ENCODE results near the gene CELSR1. TPM values are rescaled to one million over a fixed set of nuclear protein-coding genes. Genes with fewer than 3 reads are reported as not detected.
A peak's percentile ranks its signal among the peaks of the same experiment; 100 is the strongest.

CELSR1 gene
- total and polyA plus RNA-seq, 10 donors: 4.3 to 13.1 (median 8.4) TPM

- peaks cover 0 to 14% (median 0%) of the 10 kb centered on the region in 7 donors for H3K27me3 ChIP-seq (replicated peaks in 1 of 7)
- H3K9me3 ChIP-seq: no peaks in the 10 kb centered on the region
- peaks cover 0 to 21% (median 3%) of the 10 kb centered on the region in 6 donors for H3K4me1 ChIP-seq
- no peak for TF ChIP-seq CTCF (IDR thresholded peaks at IDR 0.05 in 8 of 11, conservative IDR thresholded peaks at IDR 0.05 in 3 of 11)
- no peak for TF ChIP-seq POLR2A (IDR thresholded peaks at IDR 0.05)
- TF ChIP-seq POLR2AphosphoS5 (IDR thresholded peaks at IDR 0.05): no peak
- intact Hi-C loops (cut with DNase I; ENCODE audit: low total_unique reads): no loop called here
- WGBS, 5 donors: 72 to 87% (median 81%) methylated on average over 16 to 24 of the region's 24 CpGs
- no peaks in the 10 kb centered on the region for H3K36me3 ChIP-seq
- H3K4me3 ChIP-seq: no peak overlapping the region
- peak overlapping the region in 3 of 8 donors; percentile 13 to 37 (median 33) for H3K27ac ChIP-seq
- DNase-seq: no peak
Measured at GRCh38 chr22:46416891-46417580, 120.4 kb downstream of the CELSR1 start.

GRCh38 chr22:46416520-46416871, 120.9 kb downstream of the CELSR1 start:
- 86 to 92% (median 90%) methylated on average over 10 to 14 of the region's 14 CpGs for WGBS, 5 donors
- no peak overlapping the region for H3K27ac ChIP-seq

GRCh38 chr22:46415776-46416519, 121.5 kb downstream of the CELSR1 start:
- no peak for DNase-seq
- Histone ChIP-seq H3K4me3 (no peak overlapping the region), H3K27me3 (replicated peaks in 1 of 7) (peaks cover 0 to 14% (median 0%) of the 10 kb centered on the region in 7 donors), H3K4me1 (peaks cover 0 to 16% (median under 1%) of the 10 kb centered on the region in 6 donors), H3K36me3 (peaks cover 0 to 7% (median 0%) of the 10 kb centered on the region in 6 donors), H3K9me3 (no peaks in the 10 kb centered on the region), H3K27ac (no peak overlapping the region)
- no peak for TF ChIP-seq POLR2AphosphoS5 (IDR thresholded peaks at IDR 0.05)
- TF ChIP-seq CTCF (IDR thresholded peaks at IDR 0.05 in 8 of 11, conservative IDR thresholded peaks at IDR 0.05 in 3 of 11): no peak
- TF ChIP-seq POLR2A (IDR thresholded peaks at IDR 0.05): no peak
- intact Hi-C loops (cut with DNase I; ENCODE audit: low total_unique reads): no loop called here
- WGBS, 5 donors: 82 to 93% (median 83%) methylated on average over 27 to 30 of the region's 30 CpGs

More at GRCh38 chr22:46416520-46416871, 120.9 kb downstream of the CELSR1 start:
- Histone ChIP-seq H3K4me1 (peaks cover 0 to 16% (median 3%) of the 10 kb centered on the region in 6 donors), H3K27me3 (replicated peaks in 1 of 7) (peaks cover 0 to 14% (median 0%) of the 10 kb centered on the region in 7 donors), H3K36me3 (peaks cover 0 to 1% (median 0%) of the 10 kb centered on the region in 6 donors), H3K4me3 (no peak overlapping the region), H3K9me3 (no peaks in the 10 kb centered on the region)
- TF ChIP-seq POLR2A (IDR thresholded peaks at IDR 0.05): no peak
- TF ChIP-seq CTCF (IDR thresholded peaks at IDR 0.05 in 8 of 11, conservative IDR thresholded peaks at IDR 0.05 in 3 of 11): no peak
- no peak for TF ChIP-seq POLR2AphosphoS5 (IDR thresholded peaks at IDR 0.05)
- intact Hi-C loops (cut with DNase I; ENCODE audit: low total_unique reads): no loop called here
- DNase-seq: no peak

- intact Hi-C loops (cut with DNase I; ENCODE audit: low total_unique reads): no loop called here
- Histone ChIP-seq H3K27me3 (replicated peaks in 1 of 7) (peaks cover 0 to 14% (median 0%) of the 10 kb centered on the region in 7 donors), H3K27ac (no peak overlapping the region), H3K4me1 (peaks cover 0 to 16% (median 0%) of the 10 kb centered on the region in 6 donors), H3K9me3 (no peaks in the 10 kb centered on the region), H3K36me3 (peaks cover 0 to 17% (median 3%) of the 10 kb centered on the region in 6 donors), H3K4me3 (no peak overlapping the region)
- no peak for TF ChIP-seq CTCF (IDR thresholded peaks at IDR 0.05 in 8 of 11, conservative IDR thresholded peaks at IDR 0.05 in 3 of 11)
- no peak for TF ChIP-seq POLR2A (IDR thresholded peaks at IDR 0.05)
- TF ChIP-seq POLR2AphosphoS5 (IDR thresholded peaks at IDR 0.05): no peak
- WGBS, 5 donors: 71 to 87% (median 81%) methylated on average over 19 of the region's 19 CpGs
- no peak for DNase-seq
Measured at GRCh38 chr22:46414704-46415103, 122.7 kb downstream of the CELSR1 start.

Data from spleen (tissue), 11 donors.